HEK293 (cell line): ENCODE data around the gene LY6G5B.

Experiments used
- CTCF ChIA-PET: fragments of 350-600 bp; formaldehyde crosslinking; extraction: SDS; loops from one replicate; lab custom pipeline; 2021; ENCODE audit warnings: antibody characterized with exemption; lab: Yijun Ruan, JAX
- POLR2A ChIA-PET: fragments of 300-600 bp; formaldehyde crosslinking; extraction: SDS; loops from one replicate; lab custom pipeline; 2020; ENCODE audit warnings: antibody characterized with exemption, inconsistent platforms; lab: Yijun Ruan, JAX
- H3K27ac ChIP-seq: fragments of 200-500 bp; sonication (Bioruptor generic); 2 replicates; pipeline ENCODE4 v1.5.1; 2014; ENCODE audit warnings: low read depth, low read length, control low read depth, inconsistent platforms; ENCODE audit errors: extremely low read depth
- H3K36me3 ChIP-seq, 2 experiments: fragments of 200-500 bp in 1 of 2; sonication (Bioruptor generic) in 1 of 2; 1 replicate in 1 of 2; 2 replicates in 1 of 2; pipeline ENCODE4 v1.5.1; 2014 to 2017; ENCODE audit warnings: inconsistent platforms in 2 of 2, low read length in 2 of 2; ENCODE audit not compliant: control insufficient read depth in 2 of 2, insufficient read depth in 1 of 2
- H3K4me1 ChIP-seq: fragments of 200-500 bp; sonication (Bioruptor generic); 2 replicates; pipeline ENCODE4 v1.5.1; 2014; ENCODE audit warnings: mild to moderate bottlenecking, low read length, inconsistent platforms; ENCODE audit not compliant: control insufficient read depth, insufficient read depth
- H3K4me3 ChIP-seq: 2 replicates; pipeline ENCODE4 v1.5.1; 2011; ENCODE audit warnings: low read depth, mild to moderate bottlenecking, control low read depth, low read length, moderate library complexity
- H3K9me3 ChIP-seq: fragments of 200-500 bp; sonication (Bioruptor generic); 2 replicates; pipeline ENCODE4 v1.5.1; 2014; ENCODE audit warnings: low read depth, low read length, inconsistent platforms; ENCODE audit not compliant: control insufficient read depth, insufficient read depth
- KLF16 ChIP-seq: fragments of 450-650 bp; formaldehyde crosslinking; IDR thresholded peaks from 2 replicates; pipeline ENCODE4 v1.5.1; 2017; ENCODE audit warnings: missing biosample characterization, missing genetic modification characterization
- KLF7 ChIP-seq: fragments of 450-650 bp; formaldehyde crosslinking; IDR thresholded peaks from 2 replicates; pipeline ENCODE4 v1.5.1; 2016; ENCODE audit warnings: missing biosample characterization, missing genetic modification characterization, borderline replicate concordance
- PATZ1 ChIP-seq: fragments of 450-650 bp; formaldehyde crosslinking; IDR thresholded peaks from 2 replicates; pipeline ENCODE4 v1.5.1; 2016; ENCODE audit warnings: missing biosample characterization, missing genetic modification characterization
- RBAK ChIP-seq: fragments of 450-650 bp; formaldehyde crosslinking; IDR thresholded peaks from 2 replicates; pipeline ENCODE4 v1.5.1; 2016; ENCODE audit warnings: missing biosample characterization, missing genetic modification characterization
- SP2 ChIP-seq: fragments of 450-650 bp; formaldehyde crosslinking; IDR thresholded peaks from 2 replicates; pipeline ENCODE4 v1.5.1; 2016; ENCODE audit warnings: missing biosample characterization, missing genetic modification characterization
- YY1 ChIP-seq: fragments of 450-650 bp; formaldehyde crosslinking; IDR thresholded peaks from 2 replicates; pipeline ENCODE4 v1.5.1; 2018; ENCODE audit warnings: missing biosample characterization, missing genetic modification characterization
- ZIC2 ChIP-seq: fragments of 450-650 bp; formaldehyde crosslinking; IDR thresholded peaks from 2 replicates; pipeline ENCODE4 v1.5.1; 2016; ENCODE audit warnings: missing biosample characterization, missing genetic modification characterization
- ZNF112 ChIP-seq: fragments of 450-650 bp; formaldehyde crosslinking; IDR thresholded peaks from 2 replicates; pipeline ENCODE4 v1.5.0; 2017; ENCODE audit warnings: missing biosample characterization, missing genetic modification characterization
- ZNF18 ChIP-seq: fragments of 450-650 bp; formaldehyde crosslinking; IDR thresholded peaks from 2 replicates; pipeline ENCODE4 v1.5.1; 2016; ENCODE audit warnings: missing biosample characterization, missing genetic modification characterization
- ZNF274 ChIP-seq, 2 experiments: fragments of 200-500 bp in 1 of 2; fragments of 450-650 bp in 1 of 2; sonication (Bioruptor generic) in 1 of 2; formaldehyde crosslinking in 1 of 2; IDR thresholded peaks; 2 replicates each; pipeline versions ENCODE4 v1.5.1 to v1.6.1; 2014 to 2016; ENCODE audit warnings: borderline replicate concordance in 1 of 2, inconsistent platforms in 1 of 2, low read length in 1 of 2, missing biosample characterization in 1 of 2, missing genetic modification characterization in 1 of 2
- ZNF335 ChIP-seq: fragments of 450-650 bp; formaldehyde crosslinking; conservative IDR thresholded peaks from 2 replicates; pipeline ENCODE4 v1.5.1; 2016; ENCODE audit warnings: missing biosample characterization, missing genetic modification characterization
- ZNF37A ChIP-seq: fragments of 450-650 bp; IDR thresholded peaks from 2 replicates; pipeline ENCODE4 v1.5.1; 2018; ENCODE audit warnings: missing biosample characterization, missing genetic modification characterization
- ZNF394 ChIP-seq: fragments of 450-650 bp; formaldehyde crosslinking; IDR thresholded peaks from 2 replicates; pipeline ENCODE4 v1.5.1; 2016; ENCODE audit warnings: missing biosample characterization, missing genetic modification characterization, mild to moderate bottlenecking, moderate library complexity, borderline replicate concordance
- ZNF426 ChIP-seq: fragments of 450-650 bp; formaldehyde crosslinking; IDR thresholded peaks from 2 replicates; pipeline ENCODE4 v1.5.1; 2017; ENCODE audit warnings: missing biosample characterization, missing genetic modification characterization, mild to moderate bottlenecking, inconsistent platforms, moderate library complexity
- ZNF555 ChIP-seq: fragments of 450-650 bp; formaldehyde crosslinking; conservative IDR thresholded peaks from 2 replicates; pipeline ENCODE4 v1.5.1; 2017; ENCODE audit warnings: missing biosample characterization, mild to moderate bottlenecking, missing genetic modification characterization, inconsistent platforms
- ZNF560 ChIP-seq: fragments of 450-650 bp; formaldehyde crosslinking; IDR thresholded peaks from 2 replicates; pipeline ENCODE4 v1.5.1; 2017; ENCODE audit warnings: missing biosample characterization, missing genetic modification characterization, borderline replicate concordance
- ZNF596 ChIP-seq: fragments of 450-650 bp; IDR thresholded peaks from 2 replicates; pipeline ENCODE4 v1.5.0; 2018; ENCODE audit warnings: missing biosample characterization, mild to moderate bottlenecking, missing genetic modification characterization, moderate library complexity
- ZNF610 ChIP-seq: fragments of 450-650 bp; formaldehyde crosslinking; IDR thresholded peaks from 2 replicates; pipeline ENCODE4 v1.5.1; 2016; ENCODE audit warnings: missing biosample characterization, missing genetic modification characterization, borderline replicate concordance
- ZNF670 ChIP-seq: fragments of 450-650 bp; formaldehyde crosslinking; IDR thresholded peaks from 2 replicates; pipeline ENCODE4 v1.5.1; 2016; ENCODE audit warnings: missing biosample characterization, missing genetic modification characterization, low read depth
- ZNF777 ChIP-seq: fragments of 450-650 bp; formaldehyde crosslinking; IDR thresholded peaks from 2 replicates; pipeline ENCODE4 v1.5.1; 2017; ENCODE audit warnings: missing biosample characterization, missing genetic modification characterization, borderline replicate concordance
- TF ChIP-seq, protein P1 (sequence below): fragments of 450-650 bp; formaldehyde crosslinking; IDR thresholded peaks from 2 replicates; pipeline ENCODE4 v1.5.1; 2016; ENCODE audit warnings: missing biosample characterization, missing genetic modification characterization

The LY6G5B gene

GRCh38 chr6:31691564-31692108, 21.9 kb downstream of the LY6G5B start (continued):
- TF ChIP-seq, protein P1, sequence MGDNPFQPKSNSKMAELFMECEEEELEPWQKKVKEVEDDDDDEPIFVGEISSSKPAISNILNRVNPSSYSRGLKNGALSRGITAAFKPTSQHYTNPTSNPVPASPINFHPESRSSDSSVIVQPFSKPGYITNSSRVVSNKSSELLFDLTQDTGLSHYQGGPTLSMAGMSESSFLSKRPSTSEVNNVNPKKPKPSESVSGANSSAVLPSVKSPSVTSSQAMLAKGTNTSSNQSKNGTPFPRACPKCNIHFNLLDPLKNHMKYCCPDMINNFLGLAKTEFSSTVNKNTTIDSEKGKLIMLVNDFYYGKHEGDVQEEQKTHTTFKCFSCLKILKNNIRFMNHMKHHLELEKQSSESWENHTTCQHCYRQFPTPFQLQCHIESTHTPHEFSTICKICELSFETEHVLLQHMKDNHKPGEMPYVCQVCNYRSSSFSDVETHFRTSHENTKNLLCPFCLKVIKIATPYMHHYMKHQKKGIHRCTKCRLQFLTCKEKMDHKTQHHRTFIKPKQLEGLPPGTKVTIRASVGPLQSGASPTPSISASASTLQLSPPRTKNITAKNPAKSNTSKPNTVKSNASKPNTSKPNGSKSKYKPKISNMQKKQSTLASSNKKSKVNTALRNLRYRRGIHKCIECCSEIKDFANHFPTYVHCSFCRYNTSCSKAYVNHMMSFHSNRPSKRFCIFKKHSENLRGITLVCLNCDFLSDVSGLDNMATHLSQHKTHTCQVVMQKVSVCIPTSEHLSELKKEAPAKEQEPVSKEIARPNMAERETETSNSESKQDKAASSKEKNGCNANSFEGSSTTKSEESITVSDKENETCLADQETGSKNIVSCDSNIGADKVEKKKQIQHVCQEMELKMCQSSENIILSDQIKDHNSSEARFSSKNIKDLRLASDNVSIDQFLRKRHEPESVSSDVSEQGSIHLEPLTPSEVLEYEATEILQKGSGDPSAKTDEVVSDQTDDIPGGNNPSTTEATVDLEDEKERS = no peak
- TF ChIP-seq ZNF670 (tag by site-specific recombination) (no peak), ZNF560 (tag by site-specific recombination) (no peak), YY1 (tag by site-specific recombination) (no peak)

DNA sequence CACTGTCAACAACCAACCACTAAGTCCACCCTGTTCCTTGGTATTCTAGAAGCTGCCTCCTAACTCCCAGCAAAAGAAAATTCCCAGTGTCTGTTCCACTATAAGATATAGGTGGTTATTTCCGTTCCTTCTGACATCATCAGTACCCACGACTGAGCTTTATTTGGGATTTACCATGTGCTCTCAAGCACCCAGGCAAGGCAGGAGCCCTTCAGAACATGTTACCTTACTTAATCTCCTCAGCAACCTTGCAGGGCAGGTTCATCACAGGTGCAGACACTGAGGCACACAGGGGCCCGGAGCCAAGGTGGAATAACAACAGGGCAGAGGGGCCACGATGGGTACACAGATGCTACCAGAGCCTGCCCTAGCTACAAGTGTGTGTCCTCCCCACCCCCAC, 22.6 kb downstream of the LY6G5B start:
- TF ChIP-seq ZNF18 (tag by site-specific recombination) (no peak), ZNF426 (tag by site-specific recombination) (no peak), ZIC2 (tag by site-specific recombination) (no peak), ZNF335 (tag by site-specific recombination) (no peak), PATZ1 (tag by site-specific recombination) (no peak), SP2 (no peak), KLF16 (tag by site-specific recombination) (no peak), ZNF610 (tag by site-specific recombination) (no peak), ZNF394 (tag by site-specific recombination) (no peak), KLF7 (tag by site-specific recombination) (no peak), ZNF596 (no peak), ZNF555 (tag by site-specific recombination) (no peak), ZNF274 (IDR thresholded peaks at IDR 0.05; ENCODE audit: low read length) (no peak), ZNF274 (tag by site-specific recombination; IDR thresholded peaks at IDR 0.05; ENCODE audit: borderline replicate concordance) (no peak), RBAK (no peak), ZNF112 (tag by site-specific recombination) (no peak), ZNF777 (no peak), YY1 (tag by site-specific recombination) (no peak), ZNF37A (tag by site-specific recombination) (no peak)
- TF ChIP-seq, all 188 proteins: peak for 0
- POLR2A ChIA-PET = interaction anchor here (0.5 to 4.0 kb wide), 5 partner anchors 11 to 143 kb away, joined by 3 to 30 read pairs (median 6); partner anchors contain the start of genes ABHD16A and HSPA1B

More for the DNA sequence above, 22.6 kb downstream of the LY6G5B start:
- Histone ChIP-seq H3K4me1 (no peaks in the 10 kb centered on the region), H3K4me3 (no peak overlapping the region), H3K27ac (no peak overlapping the region), H3K36me3 (peaks cover 0 to 73% of the 10 kb centered on the region in 2 experiments; a peak in 2 of 3 replicates), H3K9me3 (no peaks in the 10 kb centered on the region)
- CTCF ChIA-PET = interaction anchor here (0.6 to 4.6 kb wide), 5 partner anchors 9 to 119 kb away, joined by 3 to 24 read pairs (median 4); partner anchors contain the start of gene LY6G5C
